ENCODE data around the gene PIN1.
"Not testable (repeated sequence)": the region's sequence is repeated elsewhere in the genome, so short reads cannot be mapped to it uniquely, and the experiment has no call there.

The PIN1 gene

GRCh38 chr19:9818734-9819595, 16.2 kb upstream of the PIN1 start, which contains the start of gene FBXL12:
TSS of gene FBXL12 (minus strand) at chr19:9819079. CDS start at chr19:9818813, 266 bp downstream.
- DNase-seq (ENCODE audit: low spot score): peak; percentile 84

GRCh38 chr19:9819596-9819909, 15.6 kb upstream of the PIN1 start:
- DNase-seq (ENCODE audit: low spot score): no peak

- not testable (repeated sequence) for DNase-seq (ENCODE audit: low spot score)
Measured at GRCh38 chr19:9820034-9820433, 15.1 kb upstream of the PIN1 start.

- no peak for DNase-seq (ENCODE audit: low spot score)
Measured at GRCh38 chr19:9823816-9824215, 11.3 kb upstream of the PIN1 start.

- DNase-seq (ENCODE audit: low spot score): peak; percentile 94
Measured at GRCh38 chr19:9827289-9828238, 7.6 kb upstream of the PIN1 start, which contains the start of gene UBL5. TSS of gene UBL5 (plus strand) at chr19:9827918. CDS start at chr19:9828338, 420 bp downstream.

GRCh38 chr19:9828551-9829063, 6.5 kb upstream of the PIN1 start:
- no peak for DNase-seq (ENCODE audit: low spot score)

- DNase-seq (ENCODE audit: low spot score): no peak
Measured at GRCh38 chr19:9834307-9834725, 802 bp upstream of the PIN1 start.

GRCh38 chr19:9835507-9835949, 410 bp downstream of the PIN1 start:
- DNase-seq (ENCODE audit: low spot score): no peak

GRCh38 chr19:9836021-9836420, 903 bp downstream of the PIN1 start:
- no peak for DNase-seq (ENCODE audit: low spot score)

- DNase-seq (ENCODE audit: low spot score): no peak
Measured at GRCh38 chr19:9838324-9838723, 3.2 kb downstream of the PIN1 start.

GRCh38 chr19:9839415-9839814, 4.3 kb downstream of the PIN1 start:
- no peak for DNase-seq (ENCODE audit: low spot score)

GRCh38 chr19:9842834-9843625, 7.9 kb downstream of the PIN1 start:
- DNase-seq (ENCODE audit: low spot score): no peak

- not testable (repeated sequence) for DNase-seq (ENCODE audit: low spot score)
Measured at GRCh38 chr19:9843626-9844273, 8.6 kb downstream of the PIN1 start.

- peak; percentile 75 for DNase-seq (ENCODE audit: low spot score)
Measured at GRCh38 chr19:9847087-9847671, 12.1 kb downstream of the PIN1 start.

- DNase-seq (ENCODE audit: low spot score): peak; percentile 71
Measured at GRCh38 chr19:9848060-9848459, 12.9 kb downstream of the PIN1 start.

- DNase-seq (ENCODE audit: low spot score): no peak
Measured at GRCh38 chr19:9848762-9849161, 13.6 kb downstream of the PIN1 start.

- no peak for DNase-seq (ENCODE audit: low spot score)
Measured at GRCh38 chr19:9849791-9850190, 14.7 kb downstream of the PIN1 start.

- no peak for DNase-seq (ENCODE audit: low spot score)
Measured at GRCh38 chr19:9850235-9850959, 15.3 kb downstream of the PIN1 start.

- DNase-seq (ENCODE audit: low spot score): no peak
Measured at GRCh38 chr19:9854282-9854846, 19.2 kb downstream of the PIN1 start.

GRCh38 chr19:9856609-9857008, 21.5 kb downstream of the PIN1 start:
- no peak for DNase-seq (ENCODE audit: low spot score)
